ENCODE results near the gene DDX43. TPM values are rescaled to one million over a fixed set of nuclear protein-coding genes. Genes with fewer than 3 reads are reported as not detected.

The DDX43 gene
- total and polyA plus RNA-seq, 10 of the 15 experiments (the other 5 are each of a cell fraction or from before 2014, with no cell fraction given) = 0.12 TPM; not detected in 9

DNA sequence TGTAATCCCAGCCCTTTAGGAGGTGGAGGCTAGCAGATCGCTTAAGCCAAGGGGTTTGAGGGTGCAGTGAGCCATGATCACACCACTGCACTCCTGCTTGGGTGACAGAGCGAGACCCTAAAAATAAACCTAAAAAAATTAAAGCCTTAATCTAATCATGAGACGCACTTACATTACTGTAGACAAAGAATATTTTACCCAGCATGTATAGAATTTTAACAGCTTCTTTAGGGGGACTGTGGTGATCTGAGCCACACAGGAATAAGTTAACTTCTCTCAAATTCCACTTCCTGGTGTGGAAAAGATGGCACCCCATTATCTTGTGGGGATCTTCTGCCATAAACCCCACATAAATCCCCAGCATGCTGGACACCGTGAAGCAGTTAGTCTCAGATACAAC, 22.6 kb upstream of the DDX43 start:
- no peaks in the 10 kb centered on the region for H4K20me1 ChIP-seq (ENCODE audit: control insufficient read depth, insufficient read depth)
- ChIA-PET POLR2A (no interaction called here), CTCF (no interaction called here), RAD21 (ENCODE audit: unreplicated experiment) (interaction anchor here (0.6 kb wide), 1 partner anchor 27 kb away, joined by 3 read pairs; no protein-coding TSS in a partner anchor), SMC1A (ENCODE audit: uncharacterized antibody, unreplicated experiment) (interaction anchor here (0.6 kb wide), 1 partner anchor 782 kb away, joined by 3 read pairs; no protein-coding TSS in a partner anchor)
- H3K79me2 ChIP-seq (ENCODE audit: control insufficient read depth, insufficient read depth, low read length) = no peaks in the 10 kb centered on the region
- H3K27me3 ChIP-seq (replicated peaks in 1 of 2; ENCODE audit: control insufficient read depth in 2 of 2, insufficient read depth in 2 of 2, low read length in 1 of 2) = 0 out of 4 replicates have a peak, but pooled peaks cover 0 to 3% of the 10 kb centered on the region in 2 experiments
- DNase-seq (ENCODE audit: low read depth, low spot score) (no peak), ATAC-seq (no peak), FAIRE-seq (no peak)
- intact Hi-C loops (cut with micrococcal nuclease; ENCODE audit: unreplicated experiment) (no loop called here), in situ Hi-C loops (cut with MboI) (no loop called here)
- H3K4me3 ChIP-seq = no peak overlapping the region
- 86% methylated on average over 4 of the region's 4 CpGs for WGBS (ENCODE audit: insufficient coverage, insufficient replicate concordance, low lambda C conversion rate, missing lambda C conversion rate)
- TF ChIP-seq YBX1 (IDR thresholded peaks at IDR 0.05) (no peak), STAT3 (IDR thresholded peaks at IDR 0.05; ENCODE audit: low read depth, low read length) (no peak), RELA (IDR thresholded peaks at IDR 0.05; ENCODE audit: borderline replicate concordance, partially characterized antibody) (no peak), CHD1 (IDR thresholded peaks at IDR 0.05; ENCODE audit: low read depth, low read length) (no peak)
- no peaks in the 10 kb centered on the region for H3K36me3 ChIP-seq (ENCODE audit: control insufficient read depth in 2 of 2, insufficient read depth in 2 of 2, low read length in 1 of 2)
- H3K4me1 ChIP-seq (ENCODE audit: control insufficient read depth, insufficient read depth, low read length) = no peaks in the 10 kb centered on the region
- H2AFZ ChIP-seq (ENCODE audit: control insufficient read depth, low read depth, low read length) = no peak overlapping the region
- H3K9me3 ChIP-seq (replicated peaks; ENCODE audit: control insufficient read depth, insufficient read depth, low read length) = no peaks in the 10 kb centered on the region; the same call in 2 of the 3 replicates
- no peak overlapping the region for H3K9ac ChIP-seq (ENCODE audit: control insufficient read depth, insufficient read depth, low read length)
- no peak overlapping the region for H3K27ac ChIP-seq (ENCODE audit: control insufficient read depth, insufficient read depth)
- no peak overlapping the region for H3K4me2 ChIP-seq (ENCODE audit: control insufficient read depth, insufficient read depth)
- no TSS peak for BruUV-seq (replicated peaks)

DNA sequence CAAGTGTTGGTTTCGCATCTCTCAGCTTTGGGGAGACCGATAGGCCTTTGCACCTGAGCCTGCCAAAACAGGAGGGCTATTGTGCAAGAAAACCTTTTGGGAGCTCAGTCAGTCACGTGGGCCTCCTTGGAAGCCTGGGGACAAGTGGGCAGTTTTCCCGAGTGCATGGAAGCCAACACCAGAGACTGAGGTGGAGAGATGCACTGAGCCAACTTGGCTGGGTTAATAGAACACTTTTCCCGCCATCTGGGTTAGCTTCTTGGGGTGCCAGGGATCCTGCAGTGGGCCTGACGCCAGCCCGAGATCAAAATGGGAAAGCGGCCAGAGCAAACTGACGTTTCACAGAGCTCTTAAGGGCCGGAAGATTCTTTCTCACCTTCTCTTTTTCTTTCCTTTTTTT, 22.1 kb upstream of the DDX43 start:
- H3K9ac ChIP-seq (ENCODE audit: control insufficient read depth, insufficient read depth, low read length) = no peak overlapping the region
- H3K27me3 ChIP-seq (replicated peaks in 1 of 2; ENCODE audit: control insufficient read depth in 2 of 2, insufficient read depth in 2 of 2, low read length in 1 of 2) = 0 out of 4 replicates have a peak, but pooled peaks cover 0 to 3% of the 10 kb centered on the region in 2 experiments
- no peak for FAIRE-seq
- no peaks in the 10 kb centered on the region for H3K4me1 ChIP-seq (ENCODE audit: control insufficient read depth, insufficient read depth, low read length)
- ChIA-PET CTCF (no interaction called here), POLR2A (no interaction called here), SMC1A (ENCODE audit: uncharacterized antibody, unreplicated experiment) (interaction anchor here (0.6 kb wide), 1 partner anchor 783 kb away, joined by 3 read pairs; no protein-coding TSS in a partner anchor), RAD21 (ENCODE audit: unreplicated experiment) (interaction anchor here (0.6 kb wide), 1 partner anchor 26 kb away, joined by 3 read pairs; no protein-coding TSS in a partner anchor)
- no peak overlapping the region for H2AFZ ChIP-seq (ENCODE audit: control insufficient read depth, low read depth, low read length)
- H3K36me3 ChIP-seq (ENCODE audit: control insufficient read depth in 2 of 2, insufficient read depth in 2 of 2, low read length in 1 of 2) = no peaks in the 10 kb centered on the region
- BruUV-seq (replicated peaks) = no TSS peak
- H3K9me3 ChIP-seq (replicated peaks; ENCODE audit: control insufficient read depth, insufficient read depth, low read length) = no peaks in the 10 kb centered on the region; the same call in 2 of the 3 replicates
- WGBS (ENCODE audit: insufficient coverage, insufficient replicate concordance, low lambda C conversion rate, missing lambda C conversion rate) = 60% methylated on average over 10 of the region's 10 CpGs
- no peak for DNase-seq (ENCODE audit: low read depth, low spot score)
- no peak overlapping the region for H3K4me2 ChIP-seq (ENCODE audit: control insufficient read depth, insufficient read depth)
- no peak for ATAC-seq
- H3K27ac ChIP-seq (ENCODE audit: control insufficient read depth, insufficient read depth) = no peak overlapping the region
- H3K4me3 ChIP-seq = no peak overlapping the region
- in situ Hi-C loops (cut with MboI) (no loop called here), intact Hi-C loops (cut with micrococcal nuclease; ENCODE audit: unreplicated experiment) (no loop called here)
- no peaks in the 10 kb centered on the region for H3K79me2 ChIP-seq (ENCODE audit: control insufficient read depth, insufficient read depth, low read length)
- no peak for TF ChIP-seq MTA2 (IDR thresholded peaks at IDR 0.05; ENCODE audit: low read depth)
- TF ChIP-seq RUNX3 (IDR thresholded peaks at IDR 0.05; ENCODE audit: low read length) = no peak
- TF ChIP-seq, protein P1, sequence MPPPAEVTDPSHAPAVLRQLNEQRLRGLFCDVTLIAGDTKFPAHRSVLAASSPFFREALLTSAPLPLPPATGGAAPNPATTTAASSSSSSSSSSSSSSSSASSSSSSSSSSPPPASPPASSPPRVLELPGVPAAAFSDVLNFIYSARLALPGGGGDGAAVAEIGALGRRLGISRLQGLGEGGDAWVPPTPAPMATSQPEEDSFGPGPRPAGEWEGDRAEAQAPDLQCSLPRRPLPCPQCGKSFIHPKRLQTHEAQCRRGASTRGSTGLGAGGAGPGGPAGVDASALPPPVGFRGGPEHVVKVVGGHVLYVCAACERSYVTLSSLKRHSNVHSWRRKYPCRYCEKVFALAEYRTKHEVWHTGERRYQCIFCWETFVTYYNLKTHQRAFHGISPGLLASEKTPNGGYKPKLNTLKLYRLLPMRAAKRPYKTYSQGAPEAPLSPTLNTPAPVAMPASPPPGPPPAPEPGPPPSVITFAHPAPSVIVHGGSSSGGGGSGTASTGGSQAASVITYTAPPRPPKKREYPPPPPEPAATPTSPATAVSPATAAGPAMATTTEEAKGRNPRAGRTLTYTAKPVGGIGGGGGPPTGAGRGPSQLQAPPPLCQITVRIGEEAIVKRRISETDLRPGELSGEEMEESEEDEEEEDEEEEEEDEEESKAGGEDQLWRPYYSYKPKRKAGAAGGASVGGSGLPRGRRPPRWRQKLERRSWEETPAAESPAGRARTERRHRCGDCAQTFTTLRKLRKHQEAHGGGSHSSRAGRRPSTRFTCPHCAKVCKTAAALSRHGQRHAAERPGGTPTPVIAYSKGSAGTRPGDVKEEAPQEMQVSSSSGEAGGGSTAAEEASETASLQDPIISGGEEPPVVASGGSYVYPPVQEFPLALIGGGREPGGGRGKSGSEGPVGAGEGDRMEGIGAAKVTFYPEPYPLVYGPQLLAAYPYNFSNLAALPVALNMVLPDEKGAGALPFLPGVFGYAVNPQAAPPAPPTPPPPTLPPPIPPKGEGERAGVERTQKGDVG (CRISPR knock-in tag; IDR thresholded peaks at IDR 0.05) = no peak
- TF ChIP-seq, protein P2, sequence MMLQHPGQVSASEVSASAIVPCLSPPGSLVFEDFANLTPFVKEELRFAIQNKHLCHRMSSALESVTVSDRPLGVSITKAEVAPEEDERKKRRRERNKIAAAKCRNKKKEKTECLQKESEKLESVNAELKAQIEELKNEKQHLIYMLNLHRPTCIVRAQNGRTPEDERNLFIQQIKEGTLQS (IDR thresholded peaks at IDR 0.05; ENCODE audit: borderline replicate concordance, extremely low read depth, low read depth, low read length) = no peak
- TF ChIP-seq, protein P3, sequence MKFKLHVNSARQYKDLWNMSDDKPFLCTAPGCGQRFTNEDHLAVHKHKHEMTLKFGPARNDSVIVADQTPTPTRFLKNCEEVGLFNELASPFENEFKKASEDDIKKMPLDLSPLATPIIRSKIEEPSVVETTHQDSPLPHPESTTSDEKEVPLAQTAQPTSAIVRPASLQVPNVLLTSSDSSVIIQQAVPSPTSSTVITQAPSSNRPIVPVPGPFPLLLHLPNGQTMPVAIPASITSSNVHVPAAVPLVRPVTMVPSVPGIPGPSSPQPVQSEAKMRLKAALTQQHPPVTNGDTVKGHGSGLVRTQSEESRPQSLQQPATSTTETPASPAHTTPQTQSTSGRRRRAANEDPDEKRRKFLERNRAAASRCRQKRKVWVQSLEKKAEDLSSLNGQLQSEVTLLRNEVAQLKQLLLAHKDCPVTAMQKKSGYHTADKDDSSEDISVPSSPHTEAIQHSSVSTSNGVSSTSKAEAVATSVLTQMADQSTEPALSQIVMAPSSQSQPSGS (IDR thresholded peaks at IDR 0.05; ENCODE audit: low read length) = no peak
- no peaks in the 10 kb centered on the region for H4K20me1 ChIP-seq (ENCODE audit: control insufficient read depth, insufficient read depth)
